GM12875 (cell line): ENCODE data around the gene ZNF787.

Source experiments
- H3K4me3 ChIP-seq: one replicate; pipeline ENCODE4 v1.5.1; 2011; ENCODE audit warnings: low read depth, low read length, control low read depth
- TF ChIP-seq, protein P1 (sequence below): IDR thresholded peaks from 2 replicates; pipeline ENCODE4 v1.5.1; 2011; ENCODE audit warnings: low read depth, mild to moderate bottlenecking, control low read depth, inconsistent platforms, low read length, moderate library complexity, borderline replicate concordance; ENCODE audit not compliant: insufficient read depth

The ZNF787 gene

DNA sequence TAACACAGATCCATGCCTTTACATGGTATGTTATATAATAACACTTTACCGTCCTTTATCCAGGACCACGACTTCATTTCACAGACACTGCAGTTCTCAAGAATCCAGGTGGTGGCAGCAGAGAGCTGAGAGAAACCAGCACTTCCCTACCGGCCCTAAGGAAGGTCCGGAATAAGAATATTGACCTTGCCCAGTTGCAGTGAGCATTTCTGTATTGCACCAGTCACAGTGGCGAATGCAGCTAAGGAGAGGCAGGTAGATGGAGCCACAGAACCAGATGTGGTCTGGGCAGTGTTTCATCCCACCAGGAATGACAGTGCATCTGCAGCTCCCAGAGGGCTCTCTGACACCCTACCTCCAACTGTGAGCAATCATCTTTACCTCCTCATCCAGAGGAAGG, 44.6 kb downstream of the ZNF787 start:
- H3K4me3 ChIP-seq: no peak overlapping the region
- TF ChIP-seq, protein P1, sequence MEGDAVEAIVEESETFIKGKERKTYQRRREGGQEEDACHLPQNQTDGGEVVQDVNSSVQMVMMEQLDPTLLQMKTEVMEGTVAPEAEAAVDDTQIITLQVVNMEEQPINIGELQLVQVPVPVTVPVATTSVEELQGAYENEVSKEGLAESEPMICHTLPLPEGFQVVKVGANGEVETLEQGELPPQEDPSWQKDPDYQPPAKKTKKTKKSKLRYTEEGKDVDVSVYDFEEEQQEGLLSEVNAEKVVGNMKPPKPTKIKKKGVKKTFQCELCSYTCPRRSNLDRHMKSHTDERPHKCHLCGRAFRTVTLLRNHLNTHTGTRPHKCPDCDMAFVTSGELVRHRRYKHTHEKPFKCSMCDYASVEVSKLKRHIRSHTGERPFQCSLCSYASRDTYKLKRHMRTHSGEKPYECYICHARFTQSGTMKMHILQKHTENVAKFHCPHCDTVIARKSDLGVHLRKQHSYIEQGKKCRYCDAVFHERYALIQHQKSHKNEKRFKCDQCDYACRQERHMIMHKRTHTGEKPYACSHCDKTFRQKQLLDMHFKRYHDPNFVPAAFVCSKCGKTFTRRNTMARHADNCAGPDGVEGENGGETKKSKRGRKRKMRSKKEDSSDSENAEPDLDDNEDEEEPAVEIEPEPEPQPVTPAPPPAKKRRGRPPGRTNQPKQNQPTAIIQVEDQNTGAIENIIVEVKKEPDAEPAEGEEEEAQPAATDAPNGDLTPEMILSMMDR: peak; percentile 67; the same call in 1 of the 2 replicates

DNA sequence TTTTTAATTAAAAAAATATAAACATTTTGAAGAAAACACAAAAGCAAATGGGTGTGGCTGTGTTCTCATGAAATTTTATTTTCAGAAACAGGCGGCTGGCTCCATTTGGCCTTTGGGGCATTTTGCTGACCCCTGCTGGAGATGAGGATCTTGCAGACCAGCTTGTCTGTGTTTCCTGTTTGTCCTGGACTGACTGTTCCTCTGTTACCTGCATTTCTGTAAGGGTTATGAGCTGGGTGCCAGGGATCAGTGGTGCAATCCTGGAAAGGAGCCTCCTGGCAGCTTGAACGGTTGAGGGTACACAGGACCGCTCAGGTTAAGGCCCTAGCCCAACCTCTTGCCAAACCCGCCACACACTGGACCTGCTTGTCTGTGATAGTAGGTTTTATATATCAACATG, 49.9 kb downstream of the ZNF787 start:
- H3K4me3 ChIP-seq: no peak overlapping the region
- TF ChIP-seq, protein P1: peak; percentile 51; the same call in 1 of the 2 replicates

DNA sequence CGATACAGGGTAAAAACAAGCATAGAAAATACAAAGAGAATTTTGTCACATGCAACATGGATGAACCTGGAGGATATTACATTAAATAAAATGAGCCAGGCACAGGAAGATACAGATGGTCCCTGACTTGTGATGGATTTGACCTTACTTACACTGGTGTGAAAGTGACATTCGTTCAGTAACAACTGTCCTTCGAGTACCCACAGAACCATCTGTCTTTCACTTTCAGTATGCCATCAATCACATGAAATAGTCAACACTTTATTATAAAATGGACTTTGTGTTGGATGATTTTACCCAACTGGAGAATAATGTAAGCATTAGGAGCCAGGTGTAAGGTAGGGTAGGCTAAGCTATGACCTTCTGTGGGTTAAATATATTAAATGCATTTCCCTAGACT, 51.5 kb downstream of the ZNF787 start:
- TF ChIP-seq, protein P1: no peak
- H3K4me3 ChIP-seq: no peak overlapping the region

DNA sequence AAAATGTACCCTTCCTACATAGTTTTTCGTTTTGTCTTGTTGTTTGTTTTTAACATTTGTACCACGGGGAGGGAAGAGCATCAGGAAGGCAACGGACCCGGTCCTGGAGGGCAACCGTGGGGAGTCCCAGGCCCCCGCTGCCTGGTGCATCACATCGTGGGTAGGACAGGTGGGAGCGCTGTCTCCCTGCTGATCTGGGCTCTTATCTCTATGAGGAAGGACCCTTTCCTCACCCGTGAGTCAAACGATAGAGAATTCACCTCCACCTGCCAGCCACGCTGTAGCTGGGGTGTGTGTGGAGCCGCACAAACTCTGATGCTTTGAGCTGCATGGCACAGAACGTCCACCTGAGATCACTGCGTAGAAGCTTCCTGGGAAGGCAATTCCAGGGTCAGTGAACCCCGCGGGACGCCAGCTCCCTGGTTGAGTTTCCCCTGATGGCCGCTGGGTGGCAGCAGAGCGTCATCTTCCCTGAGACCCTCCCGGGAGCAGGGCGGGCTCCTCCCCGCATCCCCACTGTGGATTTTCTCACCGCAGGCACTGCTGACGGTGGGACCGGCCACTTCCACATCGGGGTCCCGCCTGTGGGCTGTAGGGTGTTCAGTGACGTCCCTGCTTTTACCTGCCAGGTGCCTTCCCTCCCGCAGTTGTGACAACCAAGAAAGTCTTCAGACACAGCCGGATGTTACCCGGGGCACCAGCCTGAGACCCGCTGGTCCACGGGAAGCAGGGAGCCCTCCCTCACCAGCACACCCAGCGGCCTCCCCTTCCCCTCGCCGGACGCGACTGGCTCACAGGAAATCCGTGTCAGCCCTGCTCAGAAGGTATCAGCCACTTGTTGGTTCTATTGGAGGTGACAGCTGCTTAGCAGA, 54.7 kb downstream of the ZNF787 start:
- H3K4me3 ChIP-seq: peak overlapping the region; percentile 39
- TF ChIP-seq, protein P1: peak; percentile 92

DNA sequence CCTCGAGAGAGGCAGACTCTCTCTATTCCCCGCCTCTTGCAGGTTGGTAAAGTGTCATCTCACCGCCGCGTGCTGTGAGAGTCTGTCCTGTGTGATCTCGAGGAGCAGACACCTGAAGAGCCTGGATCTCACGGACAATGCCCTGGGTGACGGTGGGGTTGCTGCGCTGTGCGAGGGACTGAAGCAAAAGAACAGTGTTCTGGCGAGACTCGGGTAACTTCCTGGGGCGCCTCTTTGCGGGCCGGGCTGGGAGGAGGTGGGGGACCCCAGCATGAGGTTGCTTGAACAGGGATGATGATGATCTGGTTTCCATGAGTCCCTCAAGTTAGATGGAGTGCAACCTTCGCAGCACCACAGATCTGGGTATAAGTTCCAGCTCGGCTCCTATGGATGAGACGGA, 67.5 kb downstream of the ZNF787 start:
- TF ChIP-seq, protein P1: no peak
- H3K4me3 ChIP-seq: no peak overlapping the region
